ENCODE results near the gene SHKBP1. TPM values are rescaled to one million over a fixed set of nuclear protein-coding genes. Genes with fewer than 3 reads are reported as not detected.

SHKBP1 gene
- total RNA-seq, 4 donors from 2014 or later = 29.0 to 48.4 (median 34.8) TPM

- TF ChIP-seq CTCF (IDR thresholded peaks at IDR 0.05; ENCODE audit: low read depth) = no peak
Measured at GRCh38 chr19:40611900-40612698, 35.4 kb downstream of the SHKBP1 start.

DNA sequence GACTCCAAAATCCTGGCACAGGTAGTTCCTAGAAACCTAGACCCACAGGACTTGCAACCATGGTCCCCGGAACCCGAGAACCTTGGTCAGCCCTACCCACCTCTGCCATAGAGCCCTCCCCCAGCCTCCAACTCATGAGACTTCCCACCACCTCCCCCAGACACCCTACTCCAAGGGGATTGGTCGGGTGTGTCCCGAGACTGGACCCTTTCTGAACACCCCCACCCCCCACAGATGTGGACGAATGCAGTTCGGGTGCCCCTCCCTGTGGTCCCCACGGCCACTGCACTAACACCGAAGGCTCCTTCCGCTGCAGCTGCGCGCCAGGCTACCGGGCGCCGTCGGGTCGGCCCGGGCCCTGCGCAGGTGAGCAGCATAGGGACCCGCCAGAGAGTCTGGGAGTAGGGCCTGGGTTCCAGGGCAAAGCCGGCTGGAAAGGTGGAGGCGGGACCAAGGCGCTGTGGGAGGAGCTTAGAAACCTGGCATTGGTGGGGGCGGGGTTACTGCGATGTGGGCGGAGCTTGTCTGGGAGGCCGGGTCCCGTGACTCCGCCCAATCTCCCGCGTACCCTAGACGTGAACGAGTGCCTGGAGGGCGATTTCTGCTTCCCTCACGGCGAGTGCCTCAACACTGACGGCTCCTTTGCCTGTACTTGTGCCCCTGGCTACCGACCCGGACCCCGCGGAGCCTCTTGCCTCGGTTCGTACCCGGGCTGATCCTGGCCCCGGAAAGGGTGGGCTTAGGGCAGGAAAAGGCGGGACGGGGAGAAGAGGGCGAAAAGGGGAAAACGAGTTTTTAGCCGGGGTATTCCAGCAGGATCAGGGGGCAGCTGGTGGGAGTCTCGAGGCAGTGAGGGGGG lies 36.4 kb downstream of the SHKBP1 start:
- TF ChIP-seq CTCF (IDR thresholded peaks at IDR 0.05; ENCODE audit: low read depth) = no peak

DNA sequence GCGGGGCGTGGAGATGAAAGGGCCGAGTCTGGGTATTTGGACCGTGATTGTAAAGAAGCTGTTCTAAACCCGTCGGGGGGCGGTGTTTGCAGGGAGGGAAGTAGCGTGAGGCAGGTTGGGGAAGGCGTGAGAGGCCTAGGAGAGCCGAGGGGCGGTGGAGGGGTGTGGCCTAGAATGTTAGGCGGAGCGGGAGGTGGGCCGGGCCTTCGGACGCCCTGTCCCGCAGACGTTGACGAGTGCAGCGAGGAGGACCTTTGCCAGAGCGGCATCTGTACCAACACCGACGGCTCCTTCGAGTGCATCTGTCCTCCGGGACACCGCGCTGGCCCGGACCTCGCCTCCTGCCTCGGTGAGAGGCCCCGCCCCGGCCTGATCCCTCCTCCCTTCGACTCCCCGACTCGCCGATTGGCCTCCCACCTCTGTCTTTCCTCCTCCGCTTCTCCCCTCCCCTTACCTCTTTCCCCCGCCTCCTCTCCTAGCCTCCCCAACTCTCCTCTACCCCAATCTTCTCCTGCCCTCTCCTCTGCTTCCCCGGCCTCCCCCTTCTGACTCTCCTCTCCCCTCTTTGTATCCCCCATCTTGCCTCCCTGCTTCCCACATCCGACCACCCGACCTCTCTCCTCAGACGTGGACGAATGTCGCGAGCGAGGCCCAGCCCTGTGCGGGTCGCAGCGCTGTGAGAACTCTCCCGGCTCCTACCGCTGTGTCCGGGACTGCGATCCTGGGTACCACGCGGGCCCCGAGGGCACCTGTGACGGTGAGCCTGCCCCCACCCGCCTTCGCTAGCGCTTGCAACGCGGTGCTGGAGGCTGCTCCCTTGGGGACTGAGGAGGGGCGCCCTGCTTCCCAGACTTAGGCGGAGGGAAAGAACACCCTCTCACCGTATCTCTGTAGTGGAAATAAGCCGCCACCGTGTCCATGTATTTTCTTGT lies 37.3 kb downstream of the SHKBP1 start:
- no peak for TF ChIP-seq CTCF (IDR thresholded peaks at IDR 0.05; ENCODE audit: low read depth)

DNA sequence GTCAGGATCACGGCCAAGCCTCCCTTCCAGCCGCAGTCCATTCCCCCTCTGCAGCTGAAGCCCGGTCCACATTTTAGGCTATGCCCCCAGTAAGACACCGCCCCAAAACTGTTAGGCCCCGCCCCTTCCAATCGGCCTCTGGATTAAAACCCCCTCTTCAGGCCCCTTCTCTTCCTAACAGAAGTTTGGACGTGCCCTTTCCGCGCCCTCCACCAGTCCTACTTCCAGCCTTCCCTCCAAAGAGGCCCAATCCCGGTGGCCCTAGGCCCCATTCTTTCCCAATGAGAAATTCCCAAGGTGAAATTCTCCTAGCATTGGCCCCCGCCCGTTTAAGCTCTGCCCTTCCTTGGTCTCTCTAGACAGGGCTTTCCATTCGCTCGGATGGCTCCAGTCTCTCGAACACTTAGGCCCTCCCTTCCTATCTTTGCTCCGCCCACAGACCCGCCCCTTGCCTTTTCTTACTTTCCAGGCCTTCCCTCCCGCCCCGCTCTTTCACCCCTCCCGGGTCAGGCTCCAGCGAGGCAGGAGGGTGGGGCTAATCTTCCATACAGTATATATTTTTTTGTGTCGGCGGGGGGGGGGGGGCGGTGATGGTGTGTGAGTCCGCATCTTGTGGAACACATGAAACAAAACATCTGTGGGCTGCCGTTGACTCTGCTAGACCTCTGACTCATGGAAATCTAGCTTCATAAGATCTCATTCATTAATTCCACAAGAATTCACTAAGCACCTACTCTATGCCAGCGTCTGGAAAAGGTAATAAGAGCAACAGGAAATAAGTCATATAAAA lies 38.1 kb downstream of the SHKBP1 start:
- no peak for TF ChIP-seq CTCF (IDR thresholded peaks at IDR 0.05; ENCODE audit: low read depth)

DNA sequence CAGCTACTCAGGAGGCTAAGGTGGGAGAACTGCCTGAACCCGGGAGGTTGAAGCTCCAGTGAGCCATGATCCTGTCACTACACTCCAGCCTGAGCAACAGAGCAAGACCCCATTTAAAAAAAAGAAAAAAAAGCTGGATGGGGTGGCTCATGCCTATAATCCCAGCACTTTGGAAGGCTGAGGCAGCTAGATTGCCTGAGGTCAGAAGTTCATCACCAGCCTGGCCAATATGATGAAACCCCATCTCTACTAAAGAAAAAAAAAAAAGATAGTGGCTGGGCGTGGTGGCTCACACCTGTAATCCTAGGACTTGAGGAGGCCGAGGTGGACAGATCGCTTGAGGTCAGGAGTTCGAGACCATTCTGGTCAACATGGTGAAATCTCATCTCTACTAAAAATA lies 39.5 kb downstream of the SHKBP1 start:
- no peak for TF ChIP-seq CTCF (IDR thresholded peaks at IDR 0.05; ENCODE audit: low read depth)

DNA sequence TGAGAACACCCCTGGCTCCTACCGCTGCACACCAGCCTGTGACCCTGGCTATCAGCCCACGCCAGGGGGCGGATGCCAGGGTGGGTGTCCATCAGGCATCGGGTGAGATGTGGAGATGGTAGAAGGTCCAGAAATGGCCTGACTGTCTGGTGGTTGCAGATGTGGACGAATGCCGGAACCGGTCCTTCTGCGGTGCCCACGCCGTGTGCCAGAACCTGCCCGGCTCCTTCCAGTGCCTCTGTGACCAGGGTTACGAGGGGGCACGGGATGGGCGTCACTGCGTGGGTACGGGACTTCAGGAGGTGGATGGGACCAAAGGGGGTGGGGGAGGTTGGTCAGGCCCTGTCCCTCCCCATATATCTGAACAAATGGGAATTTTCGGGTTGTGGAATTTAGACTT lies 40.3 kb downstream of the SHKBP1 start:
- no peak for TF ChIP-seq CTCF (IDR thresholded peaks at IDR 0.05; ENCODE audit: low read depth)
